ENCODE results near the gene ZCCHC24. TPM values are rescaled to one million over a fixed set of nuclear protein-coding genes. Genes with fewer than 3 reads are reported as not detected.

The ZCCHC24 gene
- total and polyA plus RNA-seq, 4 donors = 7.8 to 23.9 (median 14.8) TPM

DNA sequence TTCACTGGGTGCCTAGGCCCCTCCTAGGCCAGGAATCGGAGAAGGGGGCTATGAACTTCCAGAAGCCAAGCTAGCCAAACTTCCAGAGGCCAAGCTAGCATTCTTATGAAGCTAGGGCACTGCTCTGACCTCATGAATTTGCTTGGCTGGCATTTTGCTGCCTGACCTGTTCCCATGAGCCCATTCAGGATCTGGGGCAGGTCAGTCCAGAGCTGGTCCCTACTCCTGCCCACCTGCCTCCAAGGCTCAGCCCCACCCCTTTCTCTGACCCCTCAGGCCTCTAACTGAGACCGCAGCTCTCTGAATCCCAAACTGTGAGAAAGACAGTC, 99.4 kb downstream of the ZCCHC24 start:
- H3K27me3 ChIP-seq (ENCODE audit: control insufficient read depth in 4 of 4, insufficient read depth in 4 of 4, low read length in 3 of 4) = no peaks in the 10 kb centered on the region
- TF ChIP-seq, protein P1, sequence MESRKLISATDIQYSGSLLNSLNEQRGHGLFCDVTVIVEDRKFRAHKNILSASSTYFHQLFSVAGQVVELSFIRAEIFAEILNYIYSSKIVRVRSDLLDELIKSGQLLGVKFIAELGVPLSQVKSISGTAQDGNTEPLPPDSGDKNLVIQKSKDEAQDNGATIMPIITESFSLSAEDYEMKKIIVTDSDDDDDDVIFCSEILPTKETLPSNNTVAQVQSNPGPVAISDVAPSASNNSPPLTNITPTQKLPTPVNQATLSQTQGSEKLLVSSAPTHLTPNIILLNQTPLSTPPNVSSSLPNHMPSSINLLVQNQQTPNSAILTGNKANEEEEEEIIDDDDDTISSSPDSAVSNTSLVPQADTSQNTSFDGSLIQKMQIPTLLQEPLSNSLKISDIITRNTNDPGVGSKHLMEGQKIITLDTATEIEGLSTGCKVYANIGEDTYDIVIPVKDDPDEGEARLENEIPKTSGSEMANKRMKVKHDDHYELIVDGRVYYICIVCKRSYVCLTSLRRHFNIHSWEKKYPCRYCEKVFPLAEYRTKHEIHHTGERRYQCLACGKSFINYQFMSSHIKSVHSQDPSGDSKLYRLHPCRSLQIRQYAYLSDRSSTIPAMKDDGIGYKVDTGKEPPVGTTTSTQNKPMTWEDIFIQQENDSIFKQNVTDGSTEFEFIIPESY (IDR thresholded peaks at IDR 0.05) = no peak
- TF ChIP-seq TAF1 (conservative IDR thresholded peaks at IDR 0.05) (no peak), FOXA2 (IDR thresholded peaks at IDR 0.05) (no peak), NR2F2 (IDR thresholded peaks at IDR 0.05) (no peak)
- TF ChIP-seq, protein P2, sequence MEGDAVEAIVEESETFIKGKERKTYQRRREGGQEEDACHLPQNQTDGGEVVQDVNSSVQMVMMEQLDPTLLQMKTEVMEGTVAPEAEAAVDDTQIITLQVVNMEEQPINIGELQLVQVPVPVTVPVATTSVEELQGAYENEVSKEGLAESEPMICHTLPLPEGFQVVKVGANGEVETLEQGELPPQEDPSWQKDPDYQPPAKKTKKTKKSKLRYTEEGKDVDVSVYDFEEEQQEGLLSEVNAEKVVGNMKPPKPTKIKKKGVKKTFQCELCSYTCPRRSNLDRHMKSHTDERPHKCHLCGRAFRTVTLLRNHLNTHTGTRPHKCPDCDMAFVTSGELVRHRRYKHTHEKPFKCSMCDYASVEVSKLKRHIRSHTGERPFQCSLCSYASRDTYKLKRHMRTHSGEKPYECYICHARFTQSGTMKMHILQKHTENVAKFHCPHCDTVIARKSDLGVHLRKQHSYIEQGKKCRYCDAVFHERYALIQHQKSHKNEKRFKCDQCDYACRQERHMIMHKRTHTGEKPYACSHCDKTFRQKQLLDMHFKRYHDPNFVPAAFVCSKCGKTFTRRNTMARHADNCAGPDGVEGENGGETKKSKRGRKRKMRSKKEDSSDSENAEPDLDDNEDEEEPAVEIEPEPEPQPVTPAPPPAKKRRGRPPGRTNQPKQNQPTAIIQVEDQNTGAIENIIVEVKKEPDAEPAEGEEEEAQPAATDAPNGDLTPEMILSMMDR (IDR thresholded peaks at IDR 0.05; ENCODE audit: low read depth, low read length, missing input control) = no peak
- TF ChIP-seq, protein P3, sequence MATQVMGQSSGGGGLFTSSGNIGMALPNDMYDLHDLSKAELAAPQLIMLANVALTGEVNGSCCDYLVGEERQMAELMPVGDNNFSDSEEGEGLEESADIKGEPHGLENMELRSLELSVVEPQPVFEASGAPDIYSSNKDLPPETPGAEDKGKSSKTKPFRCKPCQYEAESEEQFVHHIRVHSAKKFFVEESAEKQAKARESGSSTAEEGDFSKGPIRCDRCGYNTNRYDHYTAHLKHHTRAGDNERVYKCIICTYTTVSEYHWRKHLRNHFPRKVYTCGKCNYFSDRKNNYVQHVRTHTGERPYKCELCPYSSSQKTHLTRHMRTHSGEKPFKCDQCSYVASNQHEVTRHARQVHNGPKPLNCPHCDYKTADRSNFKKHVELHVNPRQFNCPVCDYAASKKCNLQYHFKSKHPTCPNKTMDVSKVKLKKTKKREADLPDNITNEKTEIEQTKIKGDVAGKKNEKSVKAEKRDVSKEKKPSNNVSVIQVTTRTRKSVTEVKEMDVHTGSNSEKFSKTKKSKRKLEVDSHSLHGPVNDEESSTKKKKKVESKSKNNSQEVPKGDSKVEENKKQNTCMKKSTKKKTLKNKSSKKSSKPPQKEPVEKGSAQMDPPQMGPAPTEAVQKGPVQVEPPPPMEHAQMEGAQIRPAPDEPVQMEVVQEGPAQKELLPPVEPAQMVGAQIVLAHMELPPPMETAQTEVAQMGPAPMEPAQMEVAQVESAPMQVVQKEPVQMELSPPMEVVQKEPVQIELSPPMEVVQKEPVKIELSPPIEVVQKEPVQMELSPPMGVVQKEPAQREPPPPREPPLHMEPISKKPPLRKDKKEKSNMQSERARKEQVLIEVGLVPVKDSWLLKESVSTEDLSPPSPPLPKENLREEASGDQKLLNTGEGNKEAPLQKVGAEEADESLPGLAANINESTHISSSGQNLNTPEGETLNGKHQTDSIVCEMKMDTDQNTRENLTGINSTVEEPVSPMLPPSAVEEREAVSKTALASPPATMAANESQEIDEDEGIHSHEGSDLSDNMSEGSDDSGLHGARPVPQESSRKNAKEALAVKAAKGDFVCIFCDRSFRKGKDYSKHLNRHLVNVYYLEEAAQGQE (IDR thresholded peaks at IDR 0.05) = no peak
- no peaks in the 10 kb centered on the region for H3K9me3 ChIP-seq (ENCODE audit: control insufficient read depth in 4 of 4, low read length in 3 of 4)
- DNase-seq (ENCODE audit: low spot score) = no peak
- peaks cover 8 to 18% (median 15%) of the 10 kb centered on the region in 4 donors for H3K36me3 ChIP-seq (ENCODE audit: control insufficient read depth in 4 of 4, insufficient read depth in 3 of 4, low read depth in 1 of 4, low read length in 3 of 4)
- WGBS = 74% methylated on average over 2 of the region's 2 CpGs
- H3K4me1 ChIP-seq (ENCODE audit: control insufficient read depth in 4 of 4, insufficient read depth in 4 of 4, low read length in 3 of 4) = peaks cover 22 to 66% (median 51%) of the 10 kb centered on the region in 4 donors
- no peak overlapping the region for H3K4me3 ChIP-seq (ENCODE audit: low read depth in 1 of 3, low read length in 3 of 3)
- no peak overlapping the region for H3K27ac ChIP-seq (ENCODE audit: low read depth in 1 of 2, low read length in 2 of 2)
- no peak overlapping the region for H3K9ac ChIP-seq (ENCODE audit: low read depth in 1 of 2, low read length in 2 of 2)

DNA sequence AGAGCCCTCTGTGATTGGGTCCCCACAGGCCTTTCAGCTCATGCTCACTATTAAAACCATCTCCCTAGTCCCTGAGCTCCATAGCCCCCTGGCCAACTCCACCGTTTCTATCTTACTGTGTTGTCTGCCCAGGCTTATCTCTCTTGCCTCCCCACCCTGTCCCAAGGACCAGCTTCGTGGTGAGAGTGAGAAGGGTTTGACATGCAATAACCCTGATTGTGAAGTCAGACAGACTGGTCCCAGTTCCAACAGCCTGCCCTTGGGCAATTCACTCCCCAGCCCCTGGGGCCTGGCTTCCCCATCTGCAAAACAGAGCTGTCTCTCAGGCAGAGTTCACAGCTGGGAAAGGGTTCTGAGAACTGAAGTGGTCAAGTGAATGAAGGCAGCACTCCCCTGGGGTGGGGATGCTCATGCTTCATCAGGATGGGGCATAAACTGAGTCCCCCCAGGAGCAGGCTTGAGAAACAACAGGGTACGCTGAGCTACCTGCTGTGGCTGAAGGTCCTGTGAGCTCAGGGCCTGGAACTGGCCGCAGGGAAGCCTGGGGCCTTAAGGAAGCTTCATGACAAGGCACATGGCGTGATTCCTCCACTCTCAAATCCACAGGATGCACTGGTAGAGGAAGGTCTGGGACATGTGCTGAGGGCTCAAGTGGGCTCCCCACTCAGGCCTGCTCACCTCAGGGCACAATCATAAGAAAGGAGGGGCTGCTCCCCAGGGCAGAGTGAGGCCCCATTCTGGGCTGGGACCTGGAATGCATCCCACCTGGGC, 100.0 kb downstream of the ZCCHC24 start:
- Histone ChIP-seq H3K9me3 (ENCODE audit: control insufficient read depth in 4 of 4, low read length in 3 of 4) (no peaks in the 10 kb centered on the region), H3K36me3 (ENCODE audit: control insufficient read depth in 4 of 4, insufficient read depth in 3 of 4, low read depth in 1 of 4, low read length in 3 of 4) (peaks cover 3 to 13% (median 11%) of the 10 kb centered on the region in 4 donors), H3K4me3 (ENCODE audit: low read depth in 1 of 3, low read length in 3 of 3) (no peak overlapping the region), H3K9ac (ENCODE audit: low read depth in 1 of 2, low read length in 2 of 2) (no peak overlapping the region), H3K27me3 (ENCODE audit: control insufficient read depth in 4 of 4, insufficient read depth in 4 of 4, low read length in 3 of 4) (no peaks in the 10 kb centered on the region), H3K4me1 (ENCODE audit: control insufficient read depth in 4 of 4, insufficient read depth in 4 of 4, low read length in 3 of 4) (peaks cover 23 to 72% (median 57%) of the 10 kb centered on the region in 4 donors), H3K27ac (ENCODE audit: low read depth in 1 of 2, low read length in 2 of 2) (no peak overlapping the region)
- DNase-seq (ENCODE audit: low spot score) = peak; percentile 29
- TF ChIP-seq, protein P2 (IDR thresholded peaks at IDR 0.05; ENCODE audit: low read depth, low read length, missing input control) = no peak
- TF ChIP-seq, protein P4, sequence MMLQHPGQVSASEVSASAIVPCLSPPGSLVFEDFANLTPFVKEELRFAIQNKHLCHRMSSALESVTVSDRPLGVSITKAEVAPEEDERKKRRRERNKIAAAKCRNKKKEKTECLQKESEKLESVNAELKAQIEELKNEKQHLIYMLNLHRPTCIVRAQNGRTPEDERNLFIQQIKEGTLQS (IDR thresholded peaks at IDR 0.05) = no peak
- TF ChIP-seq, protein P1 (IDR thresholded peaks at IDR 0.05) = no peak
- TF ChIP-seq JUND (IDR thresholded peaks at IDR 0.05) (no peak), SP1 (IDR thresholded peaks at IDR 0.05) (no peak), HNF4A (conservative IDR thresholded peaks at IDR 0.05) (no peak), GABPA (IDR thresholded peaks at IDR 0.05 in 1 of 2, conservative IDR thresholded peaks at IDR 0.05 in 1 of 2) (no peak), FOXA1 (IDR thresholded peaks at IDR 0.05) (no peak), EGR1 (IDR thresholded peaks at IDR 0.05; ENCODE audit: low read depth in 2 of 2) (no peak)
- WGBS = 77% methylated on average over 5 of the region's 5 CpGs

All from liver (tissue), 9 donors.